HG02852 (cell line): ENCODE data around the gene SSX2.
"Not testable (repeated sequence)": the region's sequence is repeated elsewhere in the genome, so short reads cannot be mapped to it uniquely, and the experiment has no call there.

Experiments used
- ATAC-seq: cut with Tn5 transposase; IDR thresholded peaks from one replicate; pipeline ENCODE4 v1.9.1; 2021; ENCODE audit warnings: mild to moderate bottlenecking, moderate library complexity; ENCODE audit not compliant: unreplicated experiment

SSX2 gene, protein sequence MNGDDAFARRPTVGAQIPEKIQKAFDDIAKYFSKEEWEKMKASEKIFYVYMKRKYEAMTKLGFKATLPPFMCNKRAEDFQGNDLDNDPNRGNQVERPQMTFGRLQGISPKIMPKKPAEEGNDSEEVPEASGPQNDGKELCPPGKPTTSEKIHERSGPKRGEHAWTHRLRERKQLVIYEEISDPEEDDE

DNA sequence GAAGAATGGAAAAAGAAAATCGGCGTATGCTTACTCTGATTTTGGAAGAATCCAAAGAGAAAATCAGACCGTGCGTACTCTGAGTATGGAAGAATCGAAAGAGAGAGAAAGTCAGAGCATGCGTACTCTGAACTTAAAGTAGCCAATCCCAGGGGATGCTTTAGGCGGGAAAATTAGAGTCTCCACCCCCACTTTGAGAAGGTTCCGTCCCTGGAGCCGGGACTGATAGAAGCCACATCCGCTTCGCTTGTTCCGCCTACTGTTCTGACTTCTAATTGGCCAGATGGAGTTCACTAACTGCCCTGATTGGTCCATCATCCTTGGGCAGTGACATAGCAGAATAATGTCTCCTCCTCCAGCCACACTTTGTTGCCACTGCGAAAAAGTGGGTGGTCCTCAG is at the start of gene SSX2:
SSX2 (minus strand) TSS at position 101 of the 400 bp plus-strand sequence. CDS start 1,429 bp downstream, outside the sequence.
- not testable (repeated sequence) for ATAC-seq

DNA sequence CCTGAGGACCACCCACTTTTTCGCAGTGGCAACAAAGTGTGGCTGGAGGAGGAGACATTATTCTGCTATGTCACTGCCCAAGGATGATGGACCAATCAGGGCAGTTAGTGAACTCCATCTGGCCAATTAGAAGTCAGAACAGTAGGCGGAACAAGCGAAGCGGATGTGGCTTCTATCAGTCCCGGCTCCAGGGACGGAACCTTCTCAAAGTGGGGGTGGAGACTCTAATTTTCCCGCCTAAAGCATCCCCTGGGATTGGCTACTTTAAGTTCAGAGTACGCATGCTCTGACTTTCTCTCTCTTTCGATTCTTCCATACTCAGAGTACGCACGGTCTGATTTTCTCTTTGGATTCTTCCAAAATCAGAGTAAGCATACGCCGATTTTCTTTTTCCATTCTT is 44.0 kb upstream of the SSX2 start, which contains the start of gene SSX2B:
SSX2B (plus strand) TSS at position 301 of the 400 bp plus-strand sequence. CDS start 1,429 bp downstream, outside the sequence.
- not testable (repeated sequence) for ATAC-seq

DNA sequence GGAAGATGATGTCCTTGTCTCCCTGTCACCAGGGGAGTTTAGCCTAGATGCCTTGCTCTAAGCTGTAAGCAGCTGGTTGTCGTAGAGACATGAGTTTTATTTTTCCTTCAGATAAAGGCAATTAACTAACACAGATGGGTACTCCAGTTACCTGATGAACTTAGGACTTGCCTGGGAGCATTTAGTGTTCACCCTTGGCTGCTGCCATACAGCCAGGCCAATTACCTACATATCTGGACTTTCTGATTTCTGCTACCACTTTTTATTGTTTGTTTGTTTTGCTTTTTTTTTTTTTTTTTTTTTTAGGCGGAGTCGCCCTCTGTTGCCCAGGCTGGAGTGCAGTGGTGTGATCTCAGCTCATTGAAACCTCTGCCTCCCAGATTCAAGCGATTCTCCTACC is 14.9 kb downstream of the SSX2 start:
- ATAC-seq = not testable (repeated sequence)

DNA sequence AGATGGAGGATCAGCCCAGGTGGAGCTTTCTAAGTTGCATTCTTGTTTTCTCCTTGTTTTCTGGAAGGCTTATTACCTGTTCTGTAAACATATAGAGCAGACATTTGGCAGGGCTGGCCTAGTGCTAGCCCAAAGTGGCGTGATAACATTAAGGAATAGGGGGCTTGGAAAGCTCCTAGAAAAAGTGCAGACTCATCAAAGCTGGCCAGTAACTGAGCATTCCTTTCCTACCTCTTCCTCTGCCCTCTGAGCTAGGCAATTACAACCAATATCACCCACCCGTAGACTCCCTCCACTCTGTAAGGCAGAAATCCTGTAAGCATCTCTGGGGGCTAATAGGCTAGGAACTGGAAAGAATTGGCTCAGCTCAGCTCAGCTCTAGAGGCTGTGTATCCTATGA is 44.8 kb downstream of the SSX2 start:
- not testable (repeated sequence) for ATAC-seq

DNA sequence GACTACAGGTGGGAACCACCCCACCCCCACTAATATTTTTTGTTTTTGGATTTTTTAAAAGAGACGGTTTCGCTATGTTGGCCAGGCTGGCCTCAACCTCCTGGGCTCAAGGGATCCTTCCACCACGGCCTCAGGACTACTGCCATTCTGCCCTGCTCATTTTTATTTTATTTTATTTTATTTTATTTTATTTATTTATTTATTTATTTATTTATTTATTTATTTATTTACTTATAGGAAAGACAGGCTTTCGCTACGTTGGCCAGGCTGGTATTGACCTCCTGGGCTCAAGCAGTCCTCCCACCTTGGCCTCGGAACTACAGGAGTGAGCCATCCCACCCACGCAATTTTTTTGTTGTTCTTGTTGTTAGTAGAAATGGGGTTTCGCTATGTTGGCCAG is 51.5 kb downstream of the SSX2 start:
- ATAC-seq = not testable (repeated sequence)

DNA sequence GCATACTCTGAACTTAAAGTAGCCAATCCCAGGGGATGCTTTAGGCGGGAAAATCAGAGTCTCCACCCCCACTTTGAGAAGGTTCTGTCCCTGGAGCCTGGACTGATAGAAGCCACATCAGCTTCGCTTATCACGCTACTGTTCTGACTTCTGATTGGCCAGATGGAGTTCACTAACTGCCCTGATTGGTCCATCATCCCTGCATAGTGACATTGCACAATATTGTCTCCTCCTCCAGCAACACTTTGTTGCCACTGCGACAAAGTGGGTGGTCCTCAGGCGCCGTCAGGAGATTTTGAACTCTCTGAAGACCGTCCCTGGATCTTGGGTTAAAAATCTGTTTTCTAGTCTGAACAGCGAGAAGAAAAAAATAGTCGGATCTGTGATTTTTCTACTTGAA is 52.2 kb downstream of the SSX2 start, which contains the start of gene SSX7:
SSX7 (minus strand) TSS at position 101 of the 400 bp plus-strand sequence. CDS start 1,428 bp downstream, outside the sequence.
- ATAC-seq = not testable (repeated sequence)

DNA sequence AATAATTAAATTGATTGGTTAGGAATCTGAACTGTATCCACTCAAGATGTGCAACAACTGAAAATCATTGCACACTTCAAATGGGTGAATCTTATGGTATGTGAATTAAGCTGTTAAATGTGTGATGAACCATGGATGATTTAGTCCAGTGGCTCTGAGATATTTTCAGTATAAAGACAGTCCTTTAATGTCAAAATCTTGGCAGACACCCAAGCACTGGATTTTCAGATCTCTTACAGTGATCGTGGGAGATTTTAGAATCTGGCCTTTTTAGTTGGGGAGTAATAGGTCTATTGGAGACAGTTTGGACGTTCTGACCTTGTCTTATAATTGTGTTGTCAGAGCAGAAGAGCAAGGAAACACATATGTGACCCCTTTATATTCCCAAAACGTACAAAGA is 56.3 kb downstream of the SSX2 start:
- not testable (repeated sequence) for ATAC-seq

DNA sequence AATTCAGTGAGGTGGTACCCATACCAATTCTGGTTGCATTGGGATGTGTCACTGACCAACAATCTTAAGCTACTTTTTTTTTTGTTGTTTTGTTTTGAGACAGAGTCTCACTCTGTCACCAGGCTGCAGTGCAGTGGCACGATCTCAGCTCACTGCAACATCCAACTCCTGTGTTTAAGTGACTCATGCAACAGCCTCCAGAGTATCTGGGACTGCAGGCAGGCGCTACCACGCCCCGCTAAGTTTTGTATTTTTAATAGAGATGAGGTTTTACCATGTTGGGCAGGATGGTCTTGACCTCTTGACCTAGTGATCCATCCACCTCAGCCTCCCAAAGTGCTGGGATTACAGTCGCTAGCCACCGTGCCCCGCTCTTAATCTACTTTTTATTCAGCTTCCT is 58.0 kb downstream of the SSX2 start:
- ATAC-seq = not testable (repeated sequence)
